Erythroblast (primary cell): ENCODE data around the gene DOK7.

Experiments
- GATA1 ChIP-seq: IDR thresholded peaks from 2 replicates; pipeline ENCODE4 v1.6.1; 2011; ENCODE audit warnings: low read depth, mild to moderate bottlenecking, control low read depth, low read length, moderate library complexity
- POLR2A ChIP-seq: IDR thresholded peaks from 2 replicates; pipeline ENCODE4 v1.6.1; 2011; ENCODE audit warnings: mild to moderate bottlenecking, low read length

DNA sequence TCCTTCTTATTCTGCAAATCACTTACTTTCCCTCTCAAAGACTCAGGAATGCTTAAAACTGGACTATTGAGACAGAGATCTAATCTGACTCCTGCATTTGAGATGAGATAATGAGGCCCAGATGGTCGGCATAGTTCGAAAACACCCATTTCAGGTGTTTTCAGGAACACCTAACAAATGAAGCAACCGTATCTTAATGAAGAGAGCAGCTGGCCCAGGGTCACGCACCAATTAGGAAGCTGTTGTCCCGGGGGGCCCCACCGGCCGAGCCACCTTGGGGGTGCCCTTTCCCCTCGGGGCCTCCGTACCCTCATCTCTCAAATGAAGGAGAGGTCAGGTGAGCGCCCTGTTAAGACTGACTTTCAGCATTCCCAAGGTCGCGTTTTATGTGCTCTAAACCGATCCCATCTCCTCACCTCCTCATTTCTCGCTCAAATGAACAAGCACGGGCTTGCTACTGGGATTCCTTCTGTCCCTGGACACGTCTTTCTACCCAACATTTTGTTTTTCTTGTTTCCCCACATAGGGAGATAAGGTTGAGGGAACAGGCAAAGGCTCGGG lies 68.3 kb downstream of the DOK7 start:
- TF ChIP-seq POLR2A (no peak), GATA1 (no peak)
